H9 (cell line): ENCODE results near the gene FAM110A. TPM values are rescaled to one million over a fixed set of nuclear protein-coding genes. Genes with fewer than 3 reads are reported as not detected.

ENCODE experiments used
- DNase-seq: peaks from one replicate; pipeline ENCODE4 v3.0.0-alpha.2; 2017
- H2AFZ ChIP-seq: one replicate; pipeline ENCODE4 v1.6.1; 2013; ENCODE audit warnings: mild to moderate bottlenecking, low read length, control low read depth, moderate library complexity
- H2AK5ac ChIP-seq: 2 replicates; pipeline ENCODE4 v1.6.1; 2013; ENCODE audit warnings: low read length, control low read depth, mixed read lengths; ENCODE audit not compliant: insufficient read length
- H2BK120ac ChIP-seq: one replicate; pipeline ENCODE4 v1.6.1; 2013; ENCODE audit warnings: low read depth, mild to moderate bottlenecking, low read length, control low read depth, inconsistent platforms; ENCODE audit not compliant: poor library complexity, severe bottlenecking
- H2BK12ac ChIP-seq: 2 replicates; pipeline ENCODE4 v1.6.1; 2013; ENCODE audit warnings: low read length, control low read depth, mixed read lengths, low read depth; ENCODE audit not compliant: insufficient read length
- H2BK15ac ChIP-seq: 2 replicates; pipeline ENCODE4 v1.6.1; 2013; ENCODE audit warnings: low read depth, low read length, control low read depth
- H2BK20ac ChIP-seq: one replicate; pipeline ENCODE4 v1.6.1; 2013; ENCODE audit warnings: low read depth, mild to moderate bottlenecking, low read length, control low read depth, inconsistent platforms; ENCODE audit not compliant: poor library complexity, severe bottlenecking
- H2BK5ac ChIP-seq: 2 replicates; pipeline ENCODE4 v1.6.1; 2013; ENCODE audit warnings: low read length, control low read depth, mixed read lengths; ENCODE audit not compliant: insufficient read length
- H3K14ac ChIP-seq: 2 replicates; pipeline ENCODE4 v1.6.1; 2013; ENCODE audit warnings: low read length, control low read depth; ENCODE audit not compliant: insufficient read depth
- H3K18ac ChIP-seq: 2 replicates; pipeline ENCODE4 v1.6.1; 2013; ENCODE audit warnings: low read depth, mild to moderate bottlenecking, mixed read lengths, low read length, control low read depth; ENCODE audit not compliant: insufficient read length
- H3K23ac ChIP-seq: 2 replicates; pipeline ENCODE4 v1.6.1; 2013; ENCODE audit warnings: low read length, control low read depth, mixed read lengths, low read depth; ENCODE audit not compliant: insufficient read length
- H3K23me2 ChIP-seq: 2 replicates; pipeline ENCODE4 v1.6.1; 2013; ENCODE audit warnings: low read depth, mild to moderate bottlenecking, mixed read lengths, low read length, control low read depth; ENCODE audit not compliant: insufficient read length, poor library complexity, severe bottlenecking
- H3K27ac ChIP-seq: 2 replicates; pipeline ENCODE4 v1.5.1; 2013; ENCODE audit warnings: low read length, control low read depth, mixed read lengths, low read depth; ENCODE audit not compliant: insufficient read length
- H3K27me3 ChIP-seq: 2 replicates; pipeline ENCODE4 v1.6.1; 2013; ENCODE audit warnings: low read length, control low read depth, inconsistent platforms; ENCODE audit not compliant: insufficient read depth
- H3K4ac ChIP-seq: 2 replicates; pipeline ENCODE4 v1.6.1; 2013; ENCODE audit warnings: low read depth, mild to moderate bottlenecking, control low read depth, inconsistent platforms, low read length, moderate library complexity
- H3K4me1 ChIP-seq: 2 replicates; pipeline ENCODE4 v1.6.1; 2013; ENCODE audit warnings: low read length, control low read depth, inconsistent platforms; ENCODE audit not compliant: insufficient read depth
- H3K4me2 ChIP-seq: 2 replicates; pipeline ENCODE4 v1.6.1; 2013; ENCODE audit warnings: low read length, control low read depth, mixed read lengths; ENCODE audit not compliant: insufficient read length, insufficient read depth
- H3K56ac ChIP-seq: 2 replicates; pipeline ENCODE4 v1.6.1; 2013; ENCODE audit warnings: low read depth, mild to moderate bottlenecking, mixed read lengths, low read length, control low read depth; ENCODE audit not compliant: insufficient read length
- H3K79me1 ChIP-seq: 2 replicates; pipeline ENCODE4 v1.6.1; 2013; ENCODE audit warnings: low read depth, mild to moderate bottlenecking, moderate library complexity, low read length, control low read depth, inconsistent platforms; ENCODE audit not compliant: insufficient read depth, poor library complexity, severe bottlenecking
- H3K79me2 ChIP-seq: 2 replicates; pipeline ENCODE4 v1.6.1; 2013; ENCODE audit warnings: low read length, control low read depth, inconsistent platforms; ENCODE audit not compliant: insufficient read depth
- H3K9ac ChIP-seq: 2 replicates; pipeline ENCODE4 v1.6.1; 2013; ENCODE audit warnings: low read length, control low read depth, mixed read lengths; ENCODE audit not compliant: insufficient read length; ENCODE audit errors: extremely low read depth
- H3K9me3 ChIP-seq: one replicate; pipeline ENCODE4 v1.6.1; 2013; ENCODE audit warnings: low read depth, low read length, inconsistent platforms; ENCODE audit not compliant: control insufficient read depth
- H3T11ph ChIP-seq: one replicate; pipeline ENCODE4 v1.6.1; 2013; ENCODE audit warnings: mild to moderate bottlenecking, low read length, control low read depth, inconsistent platforms
- H4K20me1 ChIP-seq: one replicate; pipeline ENCODE4 v1.6.1; 2013; ENCODE audit not compliant: control insufficient read depth, insufficient read length, insufficient read depth
- H4K5ac ChIP-seq: 2 replicates; pipeline ENCODE4 v1.6.1; 2013; ENCODE audit warnings: low read depth, mild to moderate bottlenecking, mixed read lengths, low read length, control low read depth; ENCODE audit not compliant: insufficient read length
- H4K8ac ChIP-seq: replicated peaks from 2 replicates; pipeline ENCODE4 v1.6.1; 2013; ENCODE audit warnings: low read length, control low read depth, mixed read lengths, low read depth; ENCODE audit not compliant: insufficient read length
- H4K91ac ChIP-seq: 2 replicates; pipeline ENCODE4 v1.6.1; 2013; ENCODE audit warnings: low read depth, mild to moderate bottlenecking, moderate library complexity, mixed read lengths, low read length, control low read depth; ENCODE audit not compliant: insufficient read length
- H3K27ac Mint-ChIP-seq, 3 experiments: 2 replicates in 2 of 3; 3 replicates in 1 of 3; pipeline ENCODE4 v1.8.0; 2020 to 2021; ENCODE audit warnings: mixed read lengths in 3 of 3, mild to moderate bottlenecking in 1 of 3, moderate library complexity in 1 of 3
- H3K27me3 Mint-ChIP-seq: 2 replicates; pipeline ENCODE4 v1.8.0; 2021; ENCODE audit warnings: low read depth, mild to moderate bottlenecking, moderate library complexity, mixed read lengths
- H3K36me3 Mint-ChIP-seq, 3 experiments: 2 replicates in 2 of 3; 3 replicates in 1 of 3; pipeline ENCODE4 v1.8.0; 2020 to 2021; ENCODE audit warnings: low read depth in 3 of 3, mixed read lengths in 3 of 3; ENCODE audit not compliant: insufficient read depth in 1 of 3
- H3K4me1 Mint-ChIP-seq, 2 experiments: 2 replicates each; pipeline ENCODE4 v1.8.0; 2020; ENCODE audit warnings: mixed read lengths in 2 of 2
- H3K4me3 Mint-ChIP-seq, 2 experiments: 2 replicates in 1 of 2; 3 replicates in 1 of 2; pipeline ENCODE4 v1.8.0; 2020 to 2021; ENCODE audit warnings: mild to moderate bottlenecking in 2 of 2, mixed read lengths in 2 of 2, moderate library complexity in 1 of 2
- H3K9me3 Mint-ChIP-seq, 2 experiments: 2 replicates in 1 of 2; 3 replicates in 1 of 2; pipeline ENCODE4 v1.8.0; 2020; ENCODE audit warnings: mild to moderate bottlenecking in 2 of 2, mixed read lengths in 2 of 2, moderate library complexity in 1 of 2
- WGBS: extraction: QIAGEN DNeasy Blood & Tissue Kit; methylation state at CpG from one replicate; pipeline ENCODE4 v1.1.7; 2013; ENCODE audit warnings: missing lambda C conversion rate, low lambda C conversion rate, mixed read lengths; ENCODE audit not compliant: insufficient read length; ENCODE audit errors: extremely low coverage; 5-methylcytosine and 5-hydroxymethylcytosine counted together
- total RNA-seq: library from RNA; stranded (reverse); gene quantifications from 2 replicates; pipeline ENCODE4 v1.2.1, GENCODE V29; 2021
- TF ChIP-seq, protein P1 (sequence below): fragments of 200-600 bp; sonication (generic); conservative IDR thresholded peaks from 3 replicates; pipeline ENCODE4 v1.8.0; 2021; ENCODE audit warnings: antibody characterized with exemption, mild to moderate bottlenecking

FAM110A gene
- total RNA-seq, 1 experiment from 2014 or later = 10.3 TPM

DNA sequence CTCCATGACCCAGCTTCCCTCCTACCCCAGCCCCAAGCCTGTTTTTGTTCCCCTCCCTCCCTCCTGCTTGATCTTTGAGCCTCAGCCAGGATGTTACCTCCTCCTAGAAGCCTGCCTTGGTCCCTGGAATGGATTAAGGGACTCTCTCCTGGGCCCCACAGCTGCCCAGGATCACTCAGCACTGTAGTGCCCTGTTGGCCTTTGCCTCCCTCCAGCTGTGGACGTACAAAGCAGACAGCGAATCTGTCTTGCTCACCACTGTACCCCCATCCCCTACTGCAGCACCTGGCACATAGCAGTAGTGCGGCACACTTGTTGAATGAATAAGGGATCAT is 11.8 kb upstream of the FAM110A start:
- H3K27me3 ChIP-seq = no peaks in the 10 kb centered on the region
- H3K27ac ChIP-seq = no peak overlapping the region
- H4K8ac ChIP-seq = peak overlapping the region; percentile 58
- DNase-seq = no peak
- H3K79me2 ChIP-seq = no peaks in the 10 kb centered on the region
- no peak overlapping the region for H2BK20ac ChIP-seq
- no peaks in the 10 kb centered on the region for H3K23me2 ChIP-seq
- H3K4me1 ChIP-seq = no peaks in the 10 kb centered on the region
- H3K56ac ChIP-seq = no peak overlapping the region
- no peak overlapping the region for H2BK15ac ChIP-seq
- H2AK5ac ChIP-seq = no peak overlapping the region
- no peak overlapping the region for H3K23ac ChIP-seq
- H4K20me1 ChIP-seq = no peaks in the 10 kb centered on the region
- TF ChIP-seq, protein P1, sequence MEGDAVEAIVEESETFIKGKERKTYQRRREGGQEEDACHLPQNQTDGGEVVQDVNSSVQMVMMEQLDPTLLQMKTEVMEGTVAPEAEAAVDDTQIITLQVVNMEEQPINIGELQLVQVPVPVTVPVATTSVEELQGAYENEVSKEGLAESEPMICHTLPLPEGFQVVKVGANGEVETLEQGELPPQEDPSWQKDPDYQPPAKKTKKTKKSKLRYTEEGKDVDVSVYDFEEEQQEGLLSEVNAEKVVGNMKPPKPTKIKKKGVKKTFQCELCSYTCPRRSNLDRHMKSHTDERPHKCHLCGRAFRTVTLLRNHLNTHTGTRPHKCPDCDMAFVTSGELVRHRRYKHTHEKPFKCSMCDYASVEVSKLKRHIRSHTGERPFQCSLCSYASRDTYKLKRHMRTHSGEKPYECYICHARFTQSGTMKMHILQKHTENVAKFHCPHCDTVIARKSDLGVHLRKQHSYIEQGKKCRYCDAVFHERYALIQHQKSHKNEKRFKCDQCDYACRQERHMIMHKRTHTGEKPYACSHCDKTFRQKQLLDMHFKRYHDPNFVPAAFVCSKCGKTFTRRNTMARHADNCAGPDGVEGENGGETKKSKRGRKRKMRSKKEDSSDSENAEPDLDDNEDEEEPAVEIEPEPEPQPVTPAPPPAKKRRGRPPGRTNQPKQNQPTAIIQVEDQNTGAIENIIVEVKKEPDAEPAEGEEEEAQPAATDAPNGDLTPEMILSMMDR = no peak
- H3K4me2 ChIP-seq = no peak overlapping the region
- no peak overlapping the region for H2BK120ac ChIP-seq
- H2BK5ac ChIP-seq = no peak overlapping the region
- no peak overlapping the region for H3T11ph ChIP-seq
- H3K9me3 ChIP-seq = no peaks in the 10 kb centered on the region
- H3K36me3 Mint-ChIP-seq = peaks cover 0 to 4% (median 0%) of the 10 kb centered on the region in 3 experiments; a peak in 2 of 7 replicates
- no peak overlapping the region for H3K4me3 Mint-ChIP-seq
- no peak overlapping the region for H3K4ac ChIP-seq
- H3K9me3 Mint-ChIP-seq = peaks cover 5 to 12% of the 10 kb centered on the region in 2 experiments; a peak in 4 of 5 replicates
- no peak overlapping the region for H3K14ac ChIP-seq
- H3K79me1 ChIP-seq = no peaks in the 10 kb centered on the region
- H2BK12ac ChIP-seq = no peak overlapping the region
- H3K27ac Mint-ChIP-seq = 0 out of 7 replicates have a peak overlapping the region, but pooled peaks of 1 of the 3 experiments have one; percentile 18
- H3K4me1 Mint-ChIP-seq = peaks cover 9 to 18% of the 10 kb centered on the region in 2 experiments
- no peak overlapping the region for H4K5ac ChIP-seq
- no CpG with 5 or more reads among the region's 3 CpGs for WGBS
- peaks cover 2% of the 10 kb centered on the region for H3K27me3 Mint-ChIP-seq
- H3K9ac ChIP-seq = no peak overlapping the region
- H3K18ac ChIP-seq = no peak overlapping the region
- no peak overlapping the region for H2AFZ ChIP-seq
- no peak overlapping the region for H4K91ac ChIP-seq
